ENCODE measurements around the gene FRMPD1.

- TF ChIP-seq, protein P1, sequence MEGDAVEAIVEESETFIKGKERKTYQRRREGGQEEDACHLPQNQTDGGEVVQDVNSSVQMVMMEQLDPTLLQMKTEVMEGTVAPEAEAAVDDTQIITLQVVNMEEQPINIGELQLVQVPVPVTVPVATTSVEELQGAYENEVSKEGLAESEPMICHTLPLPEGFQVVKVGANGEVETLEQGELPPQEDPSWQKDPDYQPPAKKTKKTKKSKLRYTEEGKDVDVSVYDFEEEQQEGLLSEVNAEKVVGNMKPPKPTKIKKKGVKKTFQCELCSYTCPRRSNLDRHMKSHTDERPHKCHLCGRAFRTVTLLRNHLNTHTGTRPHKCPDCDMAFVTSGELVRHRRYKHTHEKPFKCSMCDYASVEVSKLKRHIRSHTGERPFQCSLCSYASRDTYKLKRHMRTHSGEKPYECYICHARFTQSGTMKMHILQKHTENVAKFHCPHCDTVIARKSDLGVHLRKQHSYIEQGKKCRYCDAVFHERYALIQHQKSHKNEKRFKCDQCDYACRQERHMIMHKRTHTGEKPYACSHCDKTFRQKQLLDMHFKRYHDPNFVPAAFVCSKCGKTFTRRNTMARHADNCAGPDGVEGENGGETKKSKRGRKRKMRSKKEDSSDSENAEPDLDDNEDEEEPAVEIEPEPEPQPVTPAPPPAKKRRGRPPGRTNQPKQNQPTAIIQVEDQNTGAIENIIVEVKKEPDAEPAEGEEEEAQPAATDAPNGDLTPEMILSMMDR (IDR thresholded peaks at IDR 0.05): no peak
- no peak for TF ChIP-seq EP300 (IDR thresholded peaks at IDR 0.05; ENCODE audit: low read depth)
Measured at GRCh38 chr9:37663926-37664325, 13.2 kb downstream of the FRMPD1 start.
